ENCODE results near the gene IL18BP.

DNA sequence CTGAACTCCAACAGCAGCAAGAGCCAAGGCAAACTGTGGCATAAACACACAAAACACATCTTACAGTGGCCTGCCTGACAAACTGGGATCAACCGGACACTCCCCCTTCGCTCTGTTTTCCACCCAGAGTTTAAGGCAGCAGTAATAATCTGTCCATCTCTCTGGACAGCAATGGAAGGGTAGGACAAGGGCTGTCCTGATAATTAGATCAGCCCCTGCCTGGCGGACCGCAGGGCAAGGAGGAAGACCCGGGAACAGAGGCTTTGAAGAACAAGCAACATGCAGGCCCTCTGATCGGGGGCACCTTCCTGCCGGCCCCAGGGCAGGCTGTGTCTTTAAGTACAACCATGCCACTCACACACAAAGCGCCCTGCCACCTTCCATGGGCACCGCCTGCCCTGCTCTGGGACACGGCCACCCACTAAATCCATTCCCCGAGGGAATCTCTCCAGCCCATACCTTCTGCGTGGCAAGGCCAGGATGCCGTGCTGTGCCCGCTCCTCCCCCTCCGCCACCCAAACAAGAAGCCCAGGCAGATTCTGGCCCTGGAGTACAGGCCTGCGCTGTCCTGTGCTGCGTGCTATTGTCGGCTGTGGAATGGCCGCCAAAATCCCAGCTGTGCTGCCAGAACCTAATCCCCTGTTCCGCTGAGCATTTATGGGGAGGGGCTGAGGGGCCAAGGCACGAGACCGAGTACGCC, 42.8 kb downstream of the IL18BP start:
- TF ChIP-seq, protein P1, sequence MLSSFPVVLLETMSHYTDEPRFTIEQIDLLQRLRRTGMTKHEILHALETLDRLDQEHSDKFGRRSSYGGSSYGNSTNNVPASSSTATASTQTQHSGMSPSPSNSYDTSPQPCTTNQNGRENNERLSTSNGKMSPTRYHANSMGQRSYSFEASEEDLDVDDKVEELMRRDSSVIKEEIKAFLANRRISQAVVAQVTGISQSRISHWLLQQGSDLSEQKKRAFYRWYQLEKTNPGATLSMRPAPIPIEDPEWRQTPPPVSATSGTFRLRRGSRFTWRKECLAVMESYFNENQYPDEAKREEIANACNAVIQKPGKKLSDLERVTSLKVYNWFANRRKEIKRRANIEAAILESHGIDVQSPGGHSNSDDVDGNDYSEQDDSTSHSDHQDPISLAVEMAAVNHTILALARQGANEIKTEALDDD (IDR thresholded peaks at IDR 0.05) = no peak
- TF ChIP-seq SMARCC2 (IDR thresholded peaks at IDR 0.05; ENCODE audit: low read depth) = no peak
- no peak for TF ChIP-seq POLR2A (conservative IDR thresholded peaks at IDR 0.05)
- TF ChIP-seq, protein P2, sequence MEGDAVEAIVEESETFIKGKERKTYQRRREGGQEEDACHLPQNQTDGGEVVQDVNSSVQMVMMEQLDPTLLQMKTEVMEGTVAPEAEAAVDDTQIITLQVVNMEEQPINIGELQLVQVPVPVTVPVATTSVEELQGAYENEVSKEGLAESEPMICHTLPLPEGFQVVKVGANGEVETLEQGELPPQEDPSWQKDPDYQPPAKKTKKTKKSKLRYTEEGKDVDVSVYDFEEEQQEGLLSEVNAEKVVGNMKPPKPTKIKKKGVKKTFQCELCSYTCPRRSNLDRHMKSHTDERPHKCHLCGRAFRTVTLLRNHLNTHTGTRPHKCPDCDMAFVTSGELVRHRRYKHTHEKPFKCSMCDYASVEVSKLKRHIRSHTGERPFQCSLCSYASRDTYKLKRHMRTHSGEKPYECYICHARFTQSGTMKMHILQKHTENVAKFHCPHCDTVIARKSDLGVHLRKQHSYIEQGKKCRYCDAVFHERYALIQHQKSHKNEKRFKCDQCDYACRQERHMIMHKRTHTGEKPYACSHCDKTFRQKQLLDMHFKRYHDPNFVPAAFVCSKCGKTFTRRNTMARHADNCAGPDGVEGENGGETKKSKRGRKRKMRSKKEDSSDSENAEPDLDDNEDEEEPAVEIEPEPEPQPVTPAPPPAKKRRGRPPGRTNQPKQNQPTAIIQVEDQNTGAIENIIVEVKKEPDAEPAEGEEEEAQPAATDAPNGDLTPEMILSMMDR (IDR thresholded peaks at IDR 0.05 in 2 of 3, conservative IDR thresholded peaks at IDR 0.05 in 1 of 3; ENCODE audit: insufficient read depth in 2 of 3, low read depth in 1 of 3, low read length in 3 of 3) = no peak
- no peak for TF ChIP-seq ZFX (CRISPR knock-in tag; IDR thresholded peaks at IDR 0.05)
